ENCODE results near the gene MPEG1. TPM values are rescaled to one million over a fixed set of nuclear protein-coding genes. Genes with fewer than 3 reads are reported as not detected.

The MPEG1 gene
- total and polyA plus RNA-seq, 2 of the 4 experiments (the other 2 are of a cell fraction): not detected

DNA sequence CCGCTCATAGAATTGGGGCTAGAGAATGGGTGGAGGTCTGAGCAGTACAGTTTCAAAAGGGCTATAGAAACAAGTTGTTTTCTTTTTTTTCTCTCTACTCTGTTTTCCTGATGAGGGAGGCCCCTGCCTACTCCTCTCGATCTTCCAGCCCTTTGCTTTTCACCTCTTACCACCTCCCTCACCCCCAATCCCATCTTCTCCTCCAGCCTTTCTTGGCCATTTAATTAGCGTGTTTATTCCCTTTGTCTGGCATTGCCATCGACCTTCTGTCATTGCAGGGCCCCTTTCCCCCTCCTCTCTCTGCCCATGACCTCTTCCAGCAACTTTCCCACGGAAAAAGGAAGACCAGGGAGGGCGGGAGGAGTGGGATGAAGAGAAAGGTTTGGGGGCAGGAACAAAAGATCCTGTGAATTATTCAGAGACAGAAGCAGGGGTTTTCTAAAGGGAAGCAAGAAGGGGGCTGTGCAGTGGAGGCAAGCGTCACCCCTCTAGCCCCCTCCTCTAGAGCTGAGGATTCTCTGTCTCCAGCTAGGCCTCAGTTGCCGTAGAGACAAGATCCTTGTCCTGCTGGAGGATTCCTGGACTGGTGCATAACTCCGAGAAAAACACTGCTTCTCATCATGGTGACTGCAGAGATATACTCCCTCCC is 27.9 kb downstream of the MPEG1 start:
- H3K4ac ChIP-seq (ENCODE audit: low read depth, low read length): no peak overlapping the region
- WGBS, 2 experiments (ENCODE audit: extremely low coverage in 2 of 2, insufficient read length in 1 of 2): 80% methylated on average over 1 of the region's 9 CpGs; no CpG with 5 or more reads in 1 of the 2 experiments
- peaks cover 0 to 23% of the 10 kb centered on the region in 2 experiments; a peak in 2 of 4 replicates for H3K79me1 ChIP-seq (ENCODE audit: low read depth in 1 of 2, low read length in 2 of 2)
- 0 out of 2 replicates have a peak, but pooled peaks cover 4% of the 10 kb centered on the region for H4K20me1 ChIP-seq (ENCODE audit: insufficient read depth, low read length)
- H3K9ac ChIP-seq (ENCODE audit: low read depth, low read length): no peak overlapping the region
- H3K9me1 ChIP-seq (ENCODE audit: insufficient read depth, low read length): peaks cover 21% of the 10 kb centered on the region
- H4K91ac ChIP-seq (ENCODE audit: insufficient read depth, low read depth, low read length): no peak overlapping the region
- peaks cover 27% of the 10 kb centered on the region for H3K36me3 ChIP-seq (ENCODE audit: control insufficient read depth, insufficient read depth, low read length)
- no peak overlapping the region; the same call in 1 of the 2 replicates for H4K5ac ChIP-seq (ENCODE audit: low read depth, low read length)
- no peak overlapping the region for H4K8ac ChIP-seq (ENCODE audit: low read depth in 2 of 2, low read length in 2 of 2)
- H3K4me3 ChIP-seq (ENCODE audit: insufficient read depth, low read depth, low read length): no peak overlapping the region
- H2BK120ac ChIP-seq (ENCODE audit: low read depth, low read length): no peak overlapping the region
- BruUV-seq (replicated peaks): no TSS peak
- no peak overlapping the region for H3K23ac ChIP-seq (ENCODE audit: low read depth, low read length)
- H2AK9ac ChIP-seq (replicated peaks; ENCODE audit: low read depth, low read length, poor library complexity): no peak overlapping the region
- in situ Hi-C loops (cut with MboI; ENCODE audit: low sequenced_read_pairs) (no loop called here), dilution Hi-C loops (cut with HindIII; ENCODE audit: low sequenced_read_pairs, unreplicated experiment) (no loop called here), intact Hi-C loops (cut with micrococcal nuclease) (no loop called here)
- TF ChIP-seq, protein P1, sequence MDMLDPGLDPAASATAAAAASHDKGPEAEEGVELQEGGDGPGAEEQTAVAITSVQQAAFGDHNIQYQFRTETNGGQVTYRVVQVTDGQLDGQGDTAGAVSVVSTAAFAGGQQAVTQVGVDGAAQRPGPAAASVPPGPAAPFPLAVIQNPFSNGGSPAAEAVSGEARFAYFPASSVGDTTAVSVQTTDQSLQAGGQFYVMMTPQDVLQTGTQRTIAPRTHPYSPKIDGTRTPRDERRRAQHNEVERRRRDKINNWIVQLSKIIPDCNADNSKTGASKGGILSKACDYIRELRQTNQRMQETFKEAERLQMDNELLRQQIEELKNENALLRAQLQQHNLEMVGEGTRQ (IDR thresholded peaks at IDR 0.05; ENCODE audit: low read depth, low read length): no peak
- TF ChIP-seq, protein P2, sequence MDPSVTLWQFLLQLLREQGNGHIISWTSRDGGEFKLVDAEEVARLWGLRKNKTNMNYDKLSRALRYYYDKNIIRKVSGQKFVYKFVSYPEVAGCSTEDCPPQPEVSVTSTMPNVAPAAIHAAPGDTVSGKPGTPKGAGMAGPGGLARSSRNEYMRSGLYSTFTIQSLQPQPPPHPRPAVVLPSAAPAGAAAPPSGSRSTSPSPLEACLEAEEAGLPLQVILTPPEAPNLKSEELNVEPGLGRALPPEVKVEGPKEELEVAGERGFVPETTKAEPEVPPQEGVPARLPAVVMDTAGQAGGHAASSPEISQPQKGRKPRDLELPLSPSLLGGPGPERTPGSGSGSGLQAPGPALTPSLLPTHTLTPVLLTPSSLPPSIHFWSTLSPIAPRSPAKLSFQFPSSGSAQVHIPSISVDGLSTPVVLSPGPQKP (IDR thresholded peaks at IDR 0.05; ENCODE audit: borderline replicate concordance, low read depth, low read length): no peak
- no peak for TF ChIP-seq MXI1 (IDR thresholded peaks at IDR 0.05; ENCODE audit: borderline replicate concordance, low read depth, low read length)
- no peak for TF ChIP-seq RCOR1 (IDR thresholded peaks at IDR 0.05; ENCODE audit: insufficient replicate concordance, low read length)
- no peak for TF ChIP-seq CEBPB (IDR thresholded peaks at IDR 0.05; ENCODE audit: low read depth, low read length)
- TF ChIP-seq SMC3 (IDR thresholded peaks at IDR 0.05; ENCODE audit: low read depth, low read length): no peak
- TF ChIP-seq RFX5 (IDR thresholded peaks at IDR 0.05; ENCODE audit: low read depth, low read length): no peak
- TF ChIP-seq FOS (IDR thresholded peaks at IDR 0.05; ENCODE audit: low read depth, low read length): no peak
- TF ChIP-seq CHD1 (IDR thresholded peaks at IDR 0.05; ENCODE audit: low read depth, low read length): no peak
- no peak for TF ChIP-seq NFE2L2 (IDR thresholded peaks at IDR 0.05; ENCODE audit: low read depth, low read length)
- peaks cover 20% of the 10 kb centered on the region for H3K4me1 ChIP-seq (ENCODE audit: control insufficient read depth, insufficient read depth, low read length)
- no peak overlapping the region for H3K14ac ChIP-seq (replicated peaks; ENCODE audit: low read depth, low read length)
- H3K27me3 ChIP-seq (ENCODE audit: control insufficient read depth, insufficient read depth, low read length): no peaks in the 10 kb centered on the region
- H2BK5ac ChIP-seq (ENCODE audit: low read depth, low read length, poor library complexity, severe bottlenecking): no peak overlapping the region
- no peak for ATAC-seq (ENCODE audit: low read depth)
- no peak for DNase-seq
- no peaks in the 10 kb centered on the region for H3K9me3 ChIP-seq (ENCODE audit: control insufficient read depth, insufficient read depth, low read length)
- H3K4me2 ChIP-seq (ENCODE audit: low read depth, low read length): no peak overlapping the region
- H2AK5ac ChIP-seq (ENCODE audit: low read depth, low read length): no peak overlapping the region
- no peak overlapping the region for H2BK15ac ChIP-seq (ENCODE audit: low read depth, low read length)
- H3K18ac ChIP-seq (ENCODE audit: low read depth, low read length): no peak overlapping the region
- ChIA-PET CTCF (interaction anchor here (3.3 kb wide), 1 partner anchor 13 kb away, joined by 25 read pairs; the partner anchor contains the start of gene DTX4), POLR2A (ENCODE audit: unreplicated experiment) (no interaction called here)
- H2AFZ ChIP-seq (replicated peaks; ENCODE audit: low read length, poor library complexity): no peak overlapping the region
- no peak overlapping the region for H2BK20ac ChIP-seq (ENCODE audit: low read depth, low read length)
- H3K27ac ChIP-seq (ENCODE audit: insufficient read depth, low read length): no peak overlapping the region
- H3K56ac ChIP-seq (ENCODE audit: extremely low read depth, insufficient read depth, low read length): no peak overlapping the region
